ENCODE results near the gene POU2F3.

GRCh38 chr11:120327311-120327710 lies 87.4 kb downstream of the POU2F3 start:
- no peak for TF ChIP-seq EZH2 (IDR thresholded peaks at IDR 0.05; ENCODE audit: low read length, unreplicated experiment)
- TF ChIP-seq, protein P1, sequence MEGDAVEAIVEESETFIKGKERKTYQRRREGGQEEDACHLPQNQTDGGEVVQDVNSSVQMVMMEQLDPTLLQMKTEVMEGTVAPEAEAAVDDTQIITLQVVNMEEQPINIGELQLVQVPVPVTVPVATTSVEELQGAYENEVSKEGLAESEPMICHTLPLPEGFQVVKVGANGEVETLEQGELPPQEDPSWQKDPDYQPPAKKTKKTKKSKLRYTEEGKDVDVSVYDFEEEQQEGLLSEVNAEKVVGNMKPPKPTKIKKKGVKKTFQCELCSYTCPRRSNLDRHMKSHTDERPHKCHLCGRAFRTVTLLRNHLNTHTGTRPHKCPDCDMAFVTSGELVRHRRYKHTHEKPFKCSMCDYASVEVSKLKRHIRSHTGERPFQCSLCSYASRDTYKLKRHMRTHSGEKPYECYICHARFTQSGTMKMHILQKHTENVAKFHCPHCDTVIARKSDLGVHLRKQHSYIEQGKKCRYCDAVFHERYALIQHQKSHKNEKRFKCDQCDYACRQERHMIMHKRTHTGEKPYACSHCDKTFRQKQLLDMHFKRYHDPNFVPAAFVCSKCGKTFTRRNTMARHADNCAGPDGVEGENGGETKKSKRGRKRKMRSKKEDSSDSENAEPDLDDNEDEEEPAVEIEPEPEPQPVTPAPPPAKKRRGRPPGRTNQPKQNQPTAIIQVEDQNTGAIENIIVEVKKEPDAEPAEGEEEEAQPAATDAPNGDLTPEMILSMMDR (conservative IDR thresholded peaks at IDR 0.05; ENCODE audit: low read depth, low read length) = no peak
- TF ChIP-seq EZH2phosphoT487 (IDR thresholded peaks at IDR 0.05; ENCODE audit: borderline replicate concordance, low read length) = no peak
